ENCODE measurements around the gene FKBP15. TPM values are rescaled to one million over a fixed set of nuclear protein-coding genes. Genes with fewer than 3 reads are reported as not detected.

The FKBP15 gene
- polyA plus RNA-seq, 4 donors, result 6.5 to 19.8 (median 9.5) TPM

- Histone ChIP-seq H3K4me1 (ENCODE audit: control insufficient read depth in 3 of 3, insufficient read depth in 2 of 3, low read depth in 1 of 3, low read length in 2 of 3) (no peaks in the 10 kb centered on the region), H3K9me3 (ENCODE audit: control insufficient read depth in 2 of 2, insufficient read depth in 1 of 2, low read depth in 1 of 2, low read length in 1 of 2) (no peaks in the 10 kb centered on the region), H3K36me3 (ENCODE audit: control insufficient read depth in 3 of 3, insufficient read depth in 2 of 3, low read depth in 1 of 3, low read length in 3 of 3) (peaks cover 21 to 75% (median 33%) of the 10 kb centered on the region in 3 donors), H3K27me3 (ENCODE audit: control insufficient read depth in 3 of 3, insufficient read depth in 3 of 3, low read length in 3 of 3) (no peaks in the 10 kb centered on the region), H3K4me3 (ENCODE audit: low read depth in 1 of 3, low read length in 3 of 3) (no peak overlapping the region), H3K27ac (ENCODE audit: low read depth in 1 of 3, low read length in 2 of 3) (no peak overlapping the region)
- WGBS, 3 donors, result 71 to 88% (median 88%) methylated on average over 4 of the region's 4 CpGs
- DNase-seq, result no peak
- no peak for FAIRE-seq
These were observed 55.0 kb downstream of the FKBP15 start for GRCh38 chr9:113166039-113166438.

GRCh38 chr9:113164536-113165300 is 56.4 kb downstream of the FKBP15 start:
- DNase-seq (no peak), FAIRE-seq (no peak)
- H3K9me3 ChIP-seq (ENCODE audit: control insufficient read depth in 2 of 2, insufficient read depth in 1 of 2, low read depth in 1 of 2, low read length in 1 of 2), result no peaks in the 10 kb centered on the region
- 60 to 73% (median 70%) methylated on average over 4 of the region's 4 CpGs for WGBS, 3 donors
- no peak overlapping the region for H3K4me3 ChIP-seq (ENCODE audit: low read depth in 1 of 3, low read length in 3 of 3)
- H3K27ac ChIP-seq (ENCODE audit: low read depth in 1 of 3, low read length in 2 of 3), result no peak overlapping the region
- H3K27me3 ChIP-seq (ENCODE audit: control insufficient read depth in 3 of 3, insufficient read depth in 3 of 3, low read length in 3 of 3), result no peaks in the 10 kb centered on the region
- peaks cover 21 to 71% (median 33%) of the 10 kb centered on the region in 3 donors for H3K36me3 ChIP-seq (ENCODE audit: control insufficient read depth in 3 of 3, insufficient read depth in 2 of 3, low read depth in 1 of 3, low read length in 3 of 3)
- H3K4me1 ChIP-seq (ENCODE audit: control insufficient read depth in 3 of 3, insufficient read depth in 2 of 3, low read depth in 1 of 3, low read length in 2 of 3), result no peaks in the 10 kb centered on the region

GRCh38 chr9:113163001-113163400 is 58.1 kb downstream of the FKBP15 start:
- DNase-seq (no peak), FAIRE-seq (no peak)
- WGBS, 3 donors, result 62 to 64% (median 63%) methylated on average over 3 of the region's 3 CpGs
- peaks cover 11 to 59% (median 32%) of the 10 kb centered on the region in 3 donors for H3K36me3 ChIP-seq (ENCODE audit: control insufficient read depth in 3 of 3, insufficient read depth in 2 of 3, low read depth in 1 of 3, low read length in 3 of 3)
- no peaks in the 10 kb centered on the region for H3K9me3 ChIP-seq (ENCODE audit: control insufficient read depth in 2 of 2, insufficient read depth in 1 of 2, low read depth in 1 of 2, low read length in 1 of 2)
- no peak overlapping the region for H3K4me3 ChIP-seq (ENCODE audit: low read depth in 1 of 3, low read length in 3 of 3)
- H3K4me1 ChIP-seq (ENCODE audit: control insufficient read depth in 3 of 3, insufficient read depth in 2 of 3, low read depth in 1 of 3, low read length in 2 of 3), result no peaks in the 10 kb centered on the region
- no peaks in the 10 kb centered on the region for H3K27me3 ChIP-seq (ENCODE audit: control insufficient read depth in 3 of 3, insufficient read depth in 3 of 3, low read length in 3 of 3)
- H3K27ac ChIP-seq (ENCODE audit: low read depth in 1 of 3, low read length in 2 of 3), result no peak overlapping the region

- WGBS, 3 donors, result 43 to 65% (median 60%) methylated on average over 3 of the region's 3 CpGs
- no peaks in the 10 kb centered on the region for H3K27me3 ChIP-seq (ENCODE audit: control insufficient read depth in 3 of 3, insufficient read depth in 3 of 3, low read length in 3 of 3)
- no peaks in the 10 kb centered on the region for H3K4me1 ChIP-seq (ENCODE audit: control insufficient read depth in 3 of 3, insufficient read depth in 2 of 3, low read depth in 1 of 3, low read length in 2 of 3)
- no peak for FAIRE-seq
- H3K4me3 ChIP-seq (ENCODE audit: low read depth in 1 of 3, low read length in 3 of 3), result no peak overlapping the region
- H3K9me3 ChIP-seq (ENCODE audit: control insufficient read depth in 2 of 2, insufficient read depth in 1 of 2, low read depth in 1 of 2, low read length in 1 of 2), result no peaks in the 10 kb centered on the region
- H3K36me3 ChIP-seq (ENCODE audit: control insufficient read depth in 3 of 3, insufficient read depth in 2 of 3, low read depth in 1 of 3, low read length in 3 of 3), result peaks cover 4 to 46% (median 27%) of the 10 kb centered on the region in 3 donors
- no peak for DNase-seq
- no peak overlapping the region for H3K27ac ChIP-seq (ENCODE audit: low read depth in 1 of 3, low read length in 2 of 3)
These were observed 60.5 kb downstream of the FKBP15 start for GRCh38 chr9:113160571-113160970.

- WGBS, 3 donors, result 83 to 87% (median 86%) methylated on average over 5 of the region's 5 CpGs
- FAIRE-seq (no peak), DNase-seq (no peak)
These were observed 62.6 kb downstream of the FKBP15 start for GRCh38 chr9:113158446-113158845.

GRCh38 chr9:113156880-113157279 is 64.2 kb downstream of the FKBP15 start:
- Histone ChIP-seq H3K4me1 (ENCODE audit: control insufficient read depth in 3 of 3, insufficient read depth in 2 of 3, low read depth in 1 of 3, low read length in 2 of 3) (peaks cover 0 to 3% (median 0%) of the 10 kb centered on the region in 3 donors), H3K27me3 (ENCODE audit: control insufficient read depth in 3 of 3, insufficient read depth in 3 of 3, low read length in 3 of 3) (no peaks in the 10 kb centered on the region), H3K36me3 (ENCODE audit: control insufficient read depth in 3 of 3, insufficient read depth in 2 of 3, low read depth in 1 of 3, low read length in 3 of 3) (peaks cover 3 to 22% (median 15%) of the 10 kb centered on the region in 3 donors), H3K9me3 (ENCODE audit: control insufficient read depth in 2 of 2, insufficient read depth in 1 of 2, low read depth in 1 of 2, low read length in 1 of 2) (no peaks in the 10 kb centered on the region), H3K4me3 (ENCODE audit: low read depth in 1 of 3, low read length in 3 of 3) (no peak overlapping the region), H3K27ac (ENCODE audit: low read depth in 1 of 3, low read length in 2 of 3) (no peak overlapping the region)
- FAIRE-seq (no peak), DNase-seq (no peak)
- WGBS, 3 donors, result 65 to 80% (median 65%) methylated on average over 1 of the region's 1 CpG

More at GRCh38 chr9:113158446-113158845, 62.6 kb downstream of the FKBP15 start:
- no peaks in the 10 kb centered on the region for H3K27me3 ChIP-seq (ENCODE audit: control insufficient read depth in 3 of 3, insufficient read depth in 3 of 3, low read length in 3 of 3)
- no peaks in the 10 kb centered on the region for H3K9me3 ChIP-seq (ENCODE audit: control insufficient read depth in 2 of 2, insufficient read depth in 1 of 2, low read depth in 1 of 2, low read length in 1 of 2)
- no peak overlapping the region for H3K27ac ChIP-seq (ENCODE audit: low read depth in 1 of 3, low read length in 2 of 3)
- no peaks in the 10 kb centered on the region for H3K4me1 ChIP-seq (ENCODE audit: control insufficient read depth in 3 of 3, insufficient read depth in 2 of 3, low read depth in 1 of 3, low read length in 2 of 3)
- H3K36me3 ChIP-seq (ENCODE audit: control insufficient read depth in 3 of 3, insufficient read depth in 2 of 3, low read depth in 1 of 3, low read length in 3 of 3), result peaks cover 3 to 32% (median 15%) of the 10 kb centered on the region in 3 donors
- H3K4me3 ChIP-seq (ENCODE audit: low read depth in 1 of 3, low read length in 3 of 3), result no peak overlapping the region

GRCh38 chr9:113155911-113156588 is 65.0 kb downstream of the FKBP15 start:
- DNase-seq (peak in 1 of 2 donors; percentile 10), FAIRE-seq (no peak)
- Histone ChIP-seq H3K27ac (ENCODE audit: low read depth in 1 of 3, low read length in 2 of 3) (peak overlapping the region in 1 of 3 donors; percentile 14), H3K27me3 (ENCODE audit: control insufficient read depth in 3 of 3, insufficient read depth in 3 of 3, low read length in 3 of 3) (no peaks in the 10 kb centered on the region), H3K36me3 (ENCODE audit: control insufficient read depth in 3 of 3, insufficient read depth in 2 of 3, low read depth in 1 of 3, low read length in 3 of 3) (peaks cover 3 to 14% (median 13%) of the 10 kb centered on the region in 3 donors), H3K4me1 (ENCODE audit: control insufficient read depth in 3 of 3, insufficient read depth in 2 of 3, low read depth in 1 of 3, low read length in 2 of 3) (peaks cover 0 to 3% (median 0%) of the 10 kb centered on the region in 3 donors), H3K9me3 (ENCODE audit: control insufficient read depth in 2 of 2, insufficient read depth in 1 of 2, low read depth in 1 of 2, low read length in 1 of 2) (no peaks in the 10 kb centered on the region), H3K4me3 (ENCODE audit: low read depth in 1 of 3, low read length in 3 of 3) (no peak overlapping the region)
- 40 to 50% (median 49%) methylated on average over 7 of the region's 7 CpGs for WGBS, 3 donors

GRCh38 chr9:113154946-113155345 is 66.1 kb downstream of the FKBP15 start:
- H3K9me3 ChIP-seq (ENCODE audit: control insufficient read depth in 2 of 2, insufficient read depth in 1 of 2, low read depth in 1 of 2, low read length in 1 of 2), result no peaks in the 10 kb centered on the region
- no peak overlapping the region for H3K27ac ChIP-seq (ENCODE audit: low read depth in 1 of 3, low read length in 2 of 3)
- peaks cover 0 to 3% (median 0%) of the 10 kb centered on the region in 3 donors for H3K4me1 ChIP-seq (ENCODE audit: control insufficient read depth in 3 of 3, insufficient read depth in 2 of 3, low read depth in 1 of 3, low read length in 2 of 3)
- FAIRE-seq (no peak), DNase-seq (no peak)
- WGBS, 3 donors, result 65 to 81% (median 70%) methylated on average over 2 of the region's 2 CpGs
- H3K36me3 ChIP-seq (ENCODE audit: control insufficient read depth in 3 of 3, insufficient read depth in 2 of 3, low read depth in 1 of 3, low read length in 3 of 3), result peaks cover 3 to 13% (median 11%) of the 10 kb centered on the region in 3 donors
- H3K4me3 ChIP-seq (ENCODE audit: low read depth in 1 of 3, low read length in 3 of 3), result no peak overlapping the region
- no peaks in the 10 kb centered on the region for H3K27me3 ChIP-seq (ENCODE audit: control insufficient read depth in 3 of 3, insufficient read depth in 3 of 3, low read length in 3 of 3)

All from small intestine (tissue), 7 donors.